LNCAP (cell line): ENCODE results near the gene E2F6.

Experiments used
- CTCF ChIP-seq: fragments of 450-650 bp; IDR thresholded peaks from 2 replicates; pipeline ENCODE4 v1.5.1; 2017; ENCODE audit warnings: mild to moderate bottlenecking

Gene E2F6

GRCh38 chr2:11395389-11395788 is 70.6 kb downstream of the E2F6 start:
- no peak for TF ChIP-seq CTCF
